ENCODE measurements around the gene TBC1D21. TPM values are rescaled to one million over a fixed set of nuclear protein-coding genes. Genes with fewer than 3 reads are reported as not detected.

The TBC1D21 gene
- total RNA-seq, 1 donor from 2014 or later = not detected

- DNase-seq (ENCODE audit: low read depth, low spot score) = peak; percentile 29
- H3K27me3 Mint-ChIP-seq (ENCODE audit: low read depth) = peaks cover 46% of the 10 kb centered on the region
- H3K4me1 Mint-ChIP-seq = no peaks in the 10 kb centered on the region
- H3K27ac Mint-ChIP-seq (ENCODE audit: unreplicated experiment) = no peak overlapping the region
- H3K9me3 Mint-ChIP-seq = peaks cover 2% of the 10 kb centered on the region
- no peak overlapping the region for H3K4me3 Mint-ChIP-seq
- no peaks in the 10 kb centered on the region for H3K36me3 Mint-ChIP-seq (ENCODE audit: low read depth)
- TF ChIP-seq CTCF (conservative IDR thresholded peaks at IDR 0.05) = peak; percentile 84
These were observed 636 bp downstream of the TBC1D21 start for GRCh38 chr15:73873889-73874511.

- TF ChIP-seq CTCF (conservative IDR thresholded peaks at IDR 0.05) = no peak
- H3K9me3 Mint-ChIP-seq = peaks cover 2% of the 10 kb centered on the region
- peaks cover 17% of the 10 kb centered on the region for H3K27me3 Mint-ChIP-seq (ENCODE audit: low read depth)
- no peak overlapping the region for H3K4me3 Mint-ChIP-seq
- H3K36me3 Mint-ChIP-seq (ENCODE audit: low read depth) = no peaks in the 10 kb centered on the region
- H3K4me1 Mint-ChIP-seq = no peaks in the 10 kb centered on the region
- DNase-seq (ENCODE audit: low read depth, low spot score) = no peak
- no peak overlapping the region for H3K27ac Mint-ChIP-seq (ENCODE audit: unreplicated experiment)
These were observed 6.1 kb downstream of the TBC1D21 start for GRCh38 chr15:73879426-73879825.

GRCh38 chr15:73881579-73882320 is 8.4 kb downstream of the TBC1D21 start:
- H3K27ac Mint-ChIP-seq (ENCODE audit: unreplicated experiment) = no peak overlapping the region
- TF ChIP-seq CTCF (conservative IDR thresholded peaks at IDR 0.05) = no peak
- peaks cover 2% of the 10 kb centered on the region for H3K9me3 Mint-ChIP-seq
- no peaks in the 10 kb centered on the region for H3K36me3 Mint-ChIP-seq (ENCODE audit: low read depth)
- no peak for DNase-seq (ENCODE audit: low read depth, low spot score)
- no peak overlapping the region for H3K4me3 Mint-ChIP-seq
- H3K27me3 Mint-ChIP-seq (ENCODE audit: low read depth) = peaks cover 17% of the 10 kb centered on the region
- no peaks in the 10 kb centered on the region for H3K4me1 Mint-ChIP-seq

- Mint-ChIP-seq H3K27ac (ENCODE audit: unreplicated experiment) (no peak overlapping the region), H3K27me3 (ENCODE audit: low read depth) (peaks cover 17% of the 10 kb centered on the region), H3K36me3 (ENCODE audit: low read depth) (no peaks in the 10 kb centered on the region), H3K9me3 (no peaks in the 10 kb centered on the region), H3K4me1 (no peaks in the 10 kb centered on the region), H3K4me3 (no peak overlapping the region)
- DNase-seq (ENCODE audit: low read depth, low spot score) = no peak
- no peak for TF ChIP-seq CTCF (conservative IDR thresholded peaks at IDR 0.05)
These were observed 9.5 kb downstream of the TBC1D21 start for GRCh38 chr15:73882761-73883419.

- Mint-ChIP-seq H3K36me3 (ENCODE audit: low read depth) (no peaks in the 10 kb centered on the region), H3K4me3 (no peak overlapping the region), H3K4me1 (no peaks in the 10 kb centered on the region), H3K9me3 (no peaks in the 10 kb centered on the region), H3K27ac (ENCODE audit: unreplicated experiment) (no peak overlapping the region), H3K27me3 (ENCODE audit: low read depth) (peaks cover 21% of the 10 kb centered on the region)
- TF ChIP-seq CTCF (conservative IDR thresholded peaks at IDR 0.05) = no peak
- no peak for DNase-seq (ENCODE audit: low read depth, low spot score)
These were observed 10.8 kb downstream of the TBC1D21 start for GRCh38 chr15:73884159-73884558.
